ENCODE measurements around the gene PARP16.

DNA sequence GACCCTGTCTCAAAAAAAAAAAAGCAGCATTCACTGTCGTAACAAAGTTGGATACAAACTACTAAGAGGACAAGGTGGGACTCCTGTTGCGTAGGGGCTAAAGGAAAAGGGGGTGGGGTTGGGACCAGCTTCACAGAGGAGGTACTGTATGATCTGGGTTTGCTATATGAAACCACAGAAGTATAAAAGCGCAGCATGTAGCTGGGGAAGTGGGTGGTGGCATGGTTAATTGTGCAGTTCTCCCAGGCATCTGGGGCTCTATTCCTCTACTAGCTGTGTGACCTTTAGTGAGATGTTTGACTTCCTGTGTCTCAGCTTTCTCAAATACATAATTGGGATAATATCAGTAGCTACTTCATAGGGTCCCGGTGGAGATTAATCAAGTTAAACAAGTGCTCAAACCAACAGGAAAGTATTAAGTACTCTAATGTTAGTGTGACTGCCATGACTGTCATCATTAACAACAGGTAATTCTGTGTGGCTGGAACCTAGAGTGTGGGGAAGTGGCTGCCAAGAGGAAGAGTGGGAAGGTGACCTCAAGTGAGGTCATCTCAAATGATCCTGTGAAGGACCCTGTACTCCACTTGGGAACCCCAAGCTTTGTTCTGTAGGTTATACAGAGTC is 11.5 kb downstream of the PARP16 start:
- no peak for TF ChIP-seq POLR2A (IDR thresholded peaks at IDR 0.05)
- TF ChIP-seq, protein P1, sequence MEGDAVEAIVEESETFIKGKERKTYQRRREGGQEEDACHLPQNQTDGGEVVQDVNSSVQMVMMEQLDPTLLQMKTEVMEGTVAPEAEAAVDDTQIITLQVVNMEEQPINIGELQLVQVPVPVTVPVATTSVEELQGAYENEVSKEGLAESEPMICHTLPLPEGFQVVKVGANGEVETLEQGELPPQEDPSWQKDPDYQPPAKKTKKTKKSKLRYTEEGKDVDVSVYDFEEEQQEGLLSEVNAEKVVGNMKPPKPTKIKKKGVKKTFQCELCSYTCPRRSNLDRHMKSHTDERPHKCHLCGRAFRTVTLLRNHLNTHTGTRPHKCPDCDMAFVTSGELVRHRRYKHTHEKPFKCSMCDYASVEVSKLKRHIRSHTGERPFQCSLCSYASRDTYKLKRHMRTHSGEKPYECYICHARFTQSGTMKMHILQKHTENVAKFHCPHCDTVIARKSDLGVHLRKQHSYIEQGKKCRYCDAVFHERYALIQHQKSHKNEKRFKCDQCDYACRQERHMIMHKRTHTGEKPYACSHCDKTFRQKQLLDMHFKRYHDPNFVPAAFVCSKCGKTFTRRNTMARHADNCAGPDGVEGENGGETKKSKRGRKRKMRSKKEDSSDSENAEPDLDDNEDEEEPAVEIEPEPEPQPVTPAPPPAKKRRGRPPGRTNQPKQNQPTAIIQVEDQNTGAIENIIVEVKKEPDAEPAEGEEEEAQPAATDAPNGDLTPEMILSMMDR (IDR thresholded peaks at IDR 0.05): no peak

All from Peyer's patch (tissue), 4 donors.